Measurements from ENCODE around the gene CEP85L.

CEP85L gene

GRCh38 chr6:118419448-118420394, 231.7 kb downstream of the CEP85L start:
- no peak for DNase-seq (ENCODE audit: insufficient read length)
- FAIRE-seq = no peak
- TF ChIP-seq TAF1 (IDR thresholded peaks at IDR 0.05; ENCODE audit: borderline replicate concordance, low read depth, low read length) = no peak
- TF ChIP-seq POLR2A (IDR thresholded peaks at IDR 0.05; ENCODE audit: low read depth, low read length) = no peak
- no peak for TF ChIP-seq POLR2AphosphoS5 (IDR thresholded peaks at IDR 0.05; ENCODE audit: low read depth, low read length)
